ENCODE measurements around the gene RFX1. TPM values are rescaled to one million over a fixed set of nuclear protein-coding genes. Genes with fewer than 3 reads are reported as not detected.

The RFX1 gene
- total and polyA plus RNA-seq, 2 of the 13 experiments (the other 11 are each of a cell fraction or from before 2014, with no cell fraction given), result 1.1 to 1.3 TPM

- TF ChIP-seq NFAT5 (CRISPR knock-in tag; IDR thresholded peaks at IDR 0.05) (0 out of 2 replicates have a peak, but pooled peaks have one; percentile 51), ZNF276 (CRISPR knock-in tag; IDR thresholded peaks at IDR 0.05; ENCODE audit: low read depth) (no peak), MZF1 (CRISPR knock-in tag; IDR thresholded peaks at IDR 0.05; ENCODE audit: borderline replicate concordance) (no peak), HOXA5 (CRISPR knock-in tag; IDR thresholded peaks at IDR 0.05) (peak; percentile 42; the same call in 1 of the 2 replicates), ZBTB8A (CRISPR knock-in tag; IDR thresholded peaks at IDR 0.05; ENCODE audit: borderline replicate concordance, low read depth) (no peak), REPIN1 (CRISPR knock-in tag; IDR thresholded peaks at IDR 0.05; ENCODE audit: borderline replicate concordance, low read depth) (no peak), CREB3 (CRISPR knock-in tag; IDR thresholded peaks at IDR 0.05) (0 out of 2 replicates have a peak, but pooled peaks have one; percentile 87), GMEB1 (CRISPR knock-in tag; IDR thresholded peaks at IDR 0.05; ENCODE audit: borderline replicate concordance) (peak; percentile 36; the same call in 1 of the 2 replicates), ZKSCAN8 (CRISPR knock-in tag; IDR thresholded peaks at IDR 0.05; ENCODE audit: borderline replicate concordance) (no peak), ZFAT (CRISPR knock-in tag; conservative IDR thresholded peaks at IDR 0.05) (no peak), PCBP1 (IDR thresholded peaks at IDR 0.05; ENCODE audit: borderline replicate concordance, low read depth, low read length) (no peak), ZNF609 (CRISPR knock-in tag; IDR thresholded peaks at IDR 0.05; ENCODE audit: borderline replicate concordance) (0 out of 2 replicates have a peak, but pooled peaks have one; percentile 24)
These were observed 25.8 kb upstream of the RFX1 start, which contains the start of gene IL27RA (continued) for GRCh38 chr19:14031719-14032480.
